ENCODE measurements around the gene KCNC3. TPM values are rescaled to one million over a fixed set of nuclear protein-coding genes. Genes with fewer than 3 reads are reported as not detected.

Gene KCNC3
- total and polyA plus RNA-seq, 10 of the 15 experiments (the other 5 are each of a cell fraction or from before 2014, with no cell fraction given) = 0.08 to 3.8 (median 0.44) TPM; not detected in 2

DNA sequence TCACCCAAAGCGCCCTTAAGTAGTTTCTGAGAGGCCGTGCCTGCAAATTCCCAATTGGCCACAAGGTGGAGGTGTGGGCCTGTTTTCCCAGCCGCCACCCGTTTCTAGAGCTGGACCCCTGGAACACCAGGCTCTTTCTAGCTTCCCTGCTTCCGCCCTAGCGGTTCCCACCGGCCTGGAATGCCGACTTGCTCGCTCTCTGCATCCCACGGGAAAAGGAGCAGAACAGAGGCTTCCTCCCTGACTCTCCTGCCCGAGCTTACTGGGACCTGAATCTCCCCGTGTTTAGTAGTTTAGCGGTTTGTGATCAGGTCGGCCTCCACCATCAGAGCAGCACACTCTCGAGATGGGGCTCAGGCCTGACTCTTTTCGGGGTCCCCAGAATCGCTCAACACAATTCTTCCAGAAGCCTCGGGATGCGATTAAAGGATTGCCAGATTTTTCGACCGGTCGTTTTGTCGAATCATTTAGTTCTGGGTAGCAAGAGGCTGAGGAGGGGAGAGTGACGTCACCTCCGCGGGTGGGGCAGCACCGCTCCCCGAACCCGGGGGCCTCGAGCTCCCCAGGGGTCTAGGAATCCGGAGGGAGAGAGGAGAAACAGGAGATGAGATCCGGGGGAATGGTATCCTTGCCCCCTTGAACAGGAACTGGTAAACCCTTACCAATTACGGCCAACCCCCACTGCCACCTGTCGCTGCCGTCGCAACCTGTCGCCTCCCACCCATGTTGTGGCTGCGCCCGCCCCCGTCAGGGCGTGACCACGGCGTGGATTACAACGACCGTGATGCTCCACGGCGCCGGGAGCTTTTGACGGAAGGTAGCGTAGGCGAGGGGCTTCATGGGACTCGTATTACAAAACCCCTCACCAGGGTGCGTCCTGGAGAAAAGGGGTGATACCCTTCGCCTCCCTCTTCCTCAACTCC is 28.3 kb upstream of the KCNC3 start (continued):
- TF ChIP-seq, protein P1, sequence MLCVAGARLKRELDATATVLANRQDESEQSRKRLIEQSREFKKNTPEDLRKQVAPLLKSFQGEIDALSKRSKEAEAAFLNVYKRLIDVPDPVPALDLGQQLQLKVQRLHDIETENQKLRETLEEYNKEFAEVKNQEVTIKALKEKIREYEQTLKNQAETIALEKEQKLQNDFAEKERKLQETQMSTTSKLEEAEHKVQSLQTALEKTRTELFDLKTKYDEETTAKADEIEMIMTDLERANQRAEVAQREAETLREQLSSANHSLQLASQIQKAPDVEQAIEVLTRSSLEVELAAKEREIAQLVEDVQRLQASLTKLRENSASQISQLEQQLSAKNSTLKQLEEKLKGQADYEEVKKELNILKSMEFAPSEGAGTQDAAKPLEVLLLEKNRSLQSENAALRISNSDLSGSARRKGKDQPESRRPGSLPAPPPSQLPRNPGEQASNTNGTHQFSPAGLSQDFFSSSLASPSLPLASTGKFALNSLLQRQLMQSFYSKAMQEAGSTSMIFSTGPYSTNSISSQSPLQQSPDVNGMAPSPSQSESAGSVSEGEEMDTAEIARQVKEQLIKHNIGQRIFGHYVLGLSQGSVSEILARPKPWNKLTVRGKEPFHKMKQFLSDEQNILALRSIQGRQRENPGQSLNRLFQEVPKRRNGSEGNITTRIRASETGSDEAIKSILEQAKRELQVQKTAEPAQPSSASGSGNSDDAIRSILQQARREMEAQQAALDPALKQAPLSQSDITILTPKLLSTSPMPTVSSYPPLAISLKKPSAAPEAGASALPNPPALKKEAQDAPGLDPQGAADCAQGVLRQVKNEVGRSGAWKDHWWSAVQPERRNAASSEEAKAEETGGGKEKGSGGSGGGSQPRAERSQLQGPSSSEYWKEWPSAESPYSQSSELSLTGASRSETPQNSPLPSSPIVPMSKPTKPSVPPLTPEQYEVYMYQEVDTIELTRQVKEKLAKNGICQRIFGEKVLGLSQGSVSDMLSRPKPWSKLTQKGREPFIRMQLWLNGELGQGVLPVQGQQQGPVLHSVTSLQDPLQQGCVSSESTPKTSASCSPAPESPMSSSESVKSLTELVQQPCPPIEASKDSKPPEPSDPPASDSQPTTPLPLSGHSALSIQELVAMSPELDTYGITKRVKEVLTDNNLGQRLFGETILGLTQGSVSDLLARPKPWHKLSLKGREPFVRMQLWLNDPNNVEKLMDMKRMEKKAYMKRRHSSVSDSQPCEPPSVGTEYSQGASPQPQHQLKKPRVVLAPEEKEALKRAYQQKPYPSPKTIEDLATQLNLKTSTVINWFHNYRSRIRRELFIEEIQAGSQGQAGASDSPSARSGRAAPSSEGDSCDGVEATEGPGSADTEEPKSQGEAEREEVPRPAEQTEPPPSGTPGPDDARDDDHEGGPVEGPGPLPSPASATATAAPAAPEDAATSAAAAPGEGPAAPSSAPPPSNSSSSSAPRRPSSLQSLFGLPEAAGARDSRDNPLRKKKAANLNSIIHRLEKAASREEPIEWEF (IDR thresholded peaks at IDR 0.05; ENCODE audit: insufficient replicate concordance, low read depth, low read length) = no peak
- TF ChIP-seq ZNF384 (IDR thresholded peaks at IDR 0.05; ENCODE audit: borderline replicate concordance, low read depth, low read length) (no peak), ZNF622 (IDR thresholded peaks at IDR 0.05) (no peak), YY1 (IDR thresholded peaks at IDR 0.05; ENCODE audit: low read depth, low read length) (peak; percentile 62), EZH2 (IDR thresholded peaks at IDR 0.05; ENCODE audit: borderline replicate concordance, control insufficient read depth, low read depth, low read length) (no peak), DPF2 (IDR thresholded peaks at IDR 0.05) (peak; percentile 59; the same call in 1 of the 2 replicates), CHD2 (IDR thresholded peaks at IDR 0.05; ENCODE audit: borderline replicate concordance, low read depth, low read length) (peak; percentile 48; the same call in 1 of the 2 replicates), ZNF274 (IDR thresholded peaks at IDR 0.05; ENCODE audit: insufficient read depth, insufficient read length) (no peak), JUNB (IDR thresholded peaks at IDR 0.05) (peak; percentile 30; the same call in 1 of the 2 replicates)
- TF ChIP-seq, protein P2, sequence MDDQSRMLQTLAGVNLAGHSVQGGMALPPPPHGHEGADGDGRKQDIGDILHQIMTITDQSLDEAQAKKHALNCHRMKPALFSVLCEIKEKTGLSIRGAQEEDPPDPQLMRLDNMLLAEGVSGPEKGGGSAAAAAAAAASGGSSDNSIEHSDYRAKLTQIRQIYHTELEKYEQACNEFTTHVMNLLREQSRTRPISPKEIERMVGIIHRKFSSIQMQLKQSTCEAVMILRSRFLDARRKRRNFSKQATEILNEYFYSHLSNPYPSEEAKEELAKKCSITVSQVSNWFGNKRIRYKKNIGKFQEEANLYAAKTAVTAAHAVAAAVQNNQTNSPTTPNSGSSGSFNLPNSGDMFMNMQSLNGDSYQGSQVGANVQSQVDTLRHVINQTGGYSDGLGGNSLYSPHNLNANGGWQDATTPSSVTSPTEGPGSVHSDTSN (IDR thresholded peaks at IDR 0.05; ENCODE audit: insufficient replicate concordance, low read depth, low read length) = no peak
- TF ChIP-seq, protein P3, sequence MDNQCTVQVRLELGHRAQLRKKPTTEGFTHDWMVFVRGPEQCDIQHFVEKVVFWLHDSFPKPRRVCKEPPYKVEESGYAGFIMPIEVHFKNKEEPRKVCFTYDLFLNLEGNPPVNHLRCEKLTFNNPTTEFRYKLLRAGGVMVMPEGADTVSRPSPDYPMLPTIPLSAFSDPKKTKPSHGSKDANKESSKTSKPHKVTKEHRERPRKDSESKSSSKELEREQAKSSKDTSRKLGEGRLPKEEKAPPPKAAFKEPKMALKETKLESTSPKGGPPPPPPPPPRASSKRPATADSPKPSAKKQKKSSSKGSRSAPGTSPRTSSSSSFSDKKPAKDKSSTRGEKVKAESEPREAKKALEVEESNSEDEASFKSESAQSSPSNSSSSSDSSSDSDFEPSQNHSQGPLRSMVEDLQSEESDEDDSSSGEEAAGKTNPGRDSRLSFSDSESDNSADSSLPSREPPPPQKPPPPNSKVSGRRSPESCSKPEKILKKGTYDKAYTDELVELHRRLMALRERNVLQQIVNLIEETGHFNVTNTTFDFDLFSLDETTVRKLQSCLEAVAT (IDR thresholded peaks at IDR 0.05) = peak; percentile 42; the same call in 1 of the 2 replicates
- TF ChIP-seq, protein P4, sequence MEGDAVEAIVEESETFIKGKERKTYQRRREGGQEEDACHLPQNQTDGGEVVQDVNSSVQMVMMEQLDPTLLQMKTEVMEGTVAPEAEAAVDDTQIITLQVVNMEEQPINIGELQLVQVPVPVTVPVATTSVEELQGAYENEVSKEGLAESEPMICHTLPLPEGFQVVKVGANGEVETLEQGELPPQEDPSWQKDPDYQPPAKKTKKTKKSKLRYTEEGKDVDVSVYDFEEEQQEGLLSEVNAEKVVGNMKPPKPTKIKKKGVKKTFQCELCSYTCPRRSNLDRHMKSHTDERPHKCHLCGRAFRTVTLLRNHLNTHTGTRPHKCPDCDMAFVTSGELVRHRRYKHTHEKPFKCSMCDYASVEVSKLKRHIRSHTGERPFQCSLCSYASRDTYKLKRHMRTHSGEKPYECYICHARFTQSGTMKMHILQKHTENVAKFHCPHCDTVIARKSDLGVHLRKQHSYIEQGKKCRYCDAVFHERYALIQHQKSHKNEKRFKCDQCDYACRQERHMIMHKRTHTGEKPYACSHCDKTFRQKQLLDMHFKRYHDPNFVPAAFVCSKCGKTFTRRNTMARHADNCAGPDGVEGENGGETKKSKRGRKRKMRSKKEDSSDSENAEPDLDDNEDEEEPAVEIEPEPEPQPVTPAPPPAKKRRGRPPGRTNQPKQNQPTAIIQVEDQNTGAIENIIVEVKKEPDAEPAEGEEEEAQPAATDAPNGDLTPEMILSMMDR (IDR thresholded peaks at IDR 0.05 in 2 of 3, conservative IDR thresholded peaks at IDR 0.05 in 1 of 3; ENCODE audit: control insufficient read depth in 2 of 3, extremely low read depth in 1 of 3, insufficient read depth in 1 of 3, low read depth in 3 of 3, low read length in 3 of 3) = peak; percentile 79 to 82 (median 79)
- TF ChIP-seq, protein P5, sequence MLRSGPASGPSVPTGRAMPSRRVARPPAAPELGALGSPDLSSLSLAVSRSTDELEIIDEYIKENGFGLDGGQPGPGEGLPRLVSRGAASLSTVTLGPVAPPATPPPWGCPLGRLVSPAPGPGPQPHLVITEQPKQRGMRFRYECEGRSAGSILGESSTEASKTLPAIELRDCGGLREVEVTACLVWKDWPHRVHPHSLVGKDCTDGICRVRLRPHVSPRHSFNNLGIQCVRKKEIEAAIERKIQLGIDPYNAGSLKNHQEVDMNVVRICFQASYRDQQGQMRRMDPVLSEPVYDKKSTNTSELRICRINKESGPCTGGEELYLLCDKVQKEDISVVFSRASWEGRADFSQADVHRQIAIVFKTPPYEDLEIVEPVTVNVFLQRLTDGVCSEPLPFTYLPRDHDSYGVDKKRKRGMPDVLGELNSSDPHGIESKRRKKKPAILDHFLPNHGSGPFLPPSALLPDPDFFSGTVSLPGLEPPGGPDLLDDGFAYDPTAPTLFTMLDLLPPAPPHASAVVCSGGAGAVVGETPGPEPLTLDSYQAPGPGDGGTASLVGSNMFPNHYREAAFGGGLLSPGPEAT (IDR thresholded peaks at IDR 0.05; ENCODE audit: low read depth) = peak; percentile 89
- TF ChIP-seq, protein P6, sequence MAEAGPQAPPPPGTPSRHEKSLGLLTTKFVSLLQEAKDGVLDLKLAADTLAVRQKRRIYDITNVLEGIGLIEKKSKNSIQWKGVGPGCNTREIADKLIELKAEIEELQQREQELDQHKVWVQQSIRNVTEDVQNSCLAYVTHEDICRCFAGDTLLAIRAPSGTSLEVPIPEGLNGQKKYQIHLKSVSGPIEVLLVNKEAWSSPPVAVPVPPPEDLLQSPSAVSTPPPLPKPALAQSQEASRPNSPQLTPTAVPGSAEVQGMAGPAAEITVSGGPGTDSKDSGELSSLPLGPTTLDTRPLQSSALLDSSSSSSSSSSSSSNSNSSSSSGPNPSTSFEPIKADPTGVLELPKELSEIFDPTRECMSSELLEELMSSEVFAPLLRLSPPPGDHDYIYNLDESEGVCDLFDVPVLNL (IDR thresholded peaks at IDR 0.05; ENCODE audit: low read depth, low read length) = peak; percentile 75
